ENCODE measurements around the gene APEH. TPM values are rescaled to one million over a fixed set of nuclear protein-coding genes. Genes with fewer than 3 reads are reported as not detected.

APEH gene
- total and polyA plus RNA-seq, 2 of the 13 experiments (the other 11 are each of a cell fraction or from before 2014, with no cell fraction given): 116 to 130 TPM

- TF ChIP-seq, protein P1, sequence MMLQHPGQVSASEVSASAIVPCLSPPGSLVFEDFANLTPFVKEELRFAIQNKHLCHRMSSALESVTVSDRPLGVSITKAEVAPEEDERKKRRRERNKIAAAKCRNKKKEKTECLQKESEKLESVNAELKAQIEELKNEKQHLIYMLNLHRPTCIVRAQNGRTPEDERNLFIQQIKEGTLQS (CRISPR knock-in tag; IDR thresholded peaks at IDR 0.05): no peak
- no peak for TF ChIP-seq ZNF777 (CRISPR knock-in tag; IDR thresholded peaks at IDR 0.05)
- no peak for TF ChIP-seq FOXA1 (IDR thresholded peaks at IDR 0.05)
- peak; percentile 43; the same call in 1 of the 2 replicates for TF ChIP-seq FOXA1 (CRISPR knock-in tag; IDR thresholded peaks at IDR 0.05)
- no peak for TF ChIP-seq ZNF354B (CRISPR knock-in tag; IDR thresholded peaks at IDR 0.05)
- no peak for TF ChIP-seq KAT2B (IDR thresholded peaks at IDR 0.05; ENCODE audit: borderline replicate concordance, low read depth, low read length)
- no peak for TF ChIP-seq ELF4 (CRISPR knock-in tag; IDR thresholded peaks at IDR 0.05; ENCODE audit: borderline replicate concordance)
- TF ChIP-seq ZNF570 (CRISPR knock-in tag; IDR thresholded peaks at IDR 0.05; ENCODE audit: borderline replicate concordance): no peak
- TF ChIP-seq MAZ (IDR thresholded peaks at IDR 0.05; ENCODE audit: borderline replicate concordance, low read depth, low read length): 0 out of 2 replicates have a peak, but pooled peaks have one; percentile 18
- peak; percentile 76; the same call in 1 of the 2 replicates for TF ChIP-seq MAZ (CRISPR knock-in tag; IDR thresholded peaks at IDR 0.05; ENCODE audit: low read depth)
- 0 out of 2 replicates have a peak, but pooled peaks have one; percentile 36 for TF ChIP-seq BORCS8-MEF2B (CRISPR knock-in tag; IDR thresholded peaks at IDR 0.05)
- peak; percentile 55; the same call in 1 of the 2 replicates for TF ChIP-seq ZNF274 (CRISPR knock-in tag; IDR thresholded peaks at IDR 0.05)
- TF ChIP-seq ZNF143 (CRISPR knock-in tag; IDR thresholded peaks at IDR 0.05): 0 out of 2 replicates have a peak, but pooled peaks have one; percentile 33
- TF ChIP-seq SNAPC4 (CRISPR knock-in tag; IDR thresholded peaks at IDR 0.05): no peak
- no peak for TF ChIP-seq CCAR2 (optimal IDR thresholded peaks at IDR 0.05; ENCODE audit: low read depth, low read length)
- peak; percentile 36 for TF ChIP-seq POGZ (CRISPR knock-in tag; IDR thresholded peaks at IDR 0.05)
- TF ChIP-seq DR1 (CRISPR knock-in tag; IDR thresholded peaks at IDR 0.05): no peak
- TF ChIP-seq, protein P2, sequence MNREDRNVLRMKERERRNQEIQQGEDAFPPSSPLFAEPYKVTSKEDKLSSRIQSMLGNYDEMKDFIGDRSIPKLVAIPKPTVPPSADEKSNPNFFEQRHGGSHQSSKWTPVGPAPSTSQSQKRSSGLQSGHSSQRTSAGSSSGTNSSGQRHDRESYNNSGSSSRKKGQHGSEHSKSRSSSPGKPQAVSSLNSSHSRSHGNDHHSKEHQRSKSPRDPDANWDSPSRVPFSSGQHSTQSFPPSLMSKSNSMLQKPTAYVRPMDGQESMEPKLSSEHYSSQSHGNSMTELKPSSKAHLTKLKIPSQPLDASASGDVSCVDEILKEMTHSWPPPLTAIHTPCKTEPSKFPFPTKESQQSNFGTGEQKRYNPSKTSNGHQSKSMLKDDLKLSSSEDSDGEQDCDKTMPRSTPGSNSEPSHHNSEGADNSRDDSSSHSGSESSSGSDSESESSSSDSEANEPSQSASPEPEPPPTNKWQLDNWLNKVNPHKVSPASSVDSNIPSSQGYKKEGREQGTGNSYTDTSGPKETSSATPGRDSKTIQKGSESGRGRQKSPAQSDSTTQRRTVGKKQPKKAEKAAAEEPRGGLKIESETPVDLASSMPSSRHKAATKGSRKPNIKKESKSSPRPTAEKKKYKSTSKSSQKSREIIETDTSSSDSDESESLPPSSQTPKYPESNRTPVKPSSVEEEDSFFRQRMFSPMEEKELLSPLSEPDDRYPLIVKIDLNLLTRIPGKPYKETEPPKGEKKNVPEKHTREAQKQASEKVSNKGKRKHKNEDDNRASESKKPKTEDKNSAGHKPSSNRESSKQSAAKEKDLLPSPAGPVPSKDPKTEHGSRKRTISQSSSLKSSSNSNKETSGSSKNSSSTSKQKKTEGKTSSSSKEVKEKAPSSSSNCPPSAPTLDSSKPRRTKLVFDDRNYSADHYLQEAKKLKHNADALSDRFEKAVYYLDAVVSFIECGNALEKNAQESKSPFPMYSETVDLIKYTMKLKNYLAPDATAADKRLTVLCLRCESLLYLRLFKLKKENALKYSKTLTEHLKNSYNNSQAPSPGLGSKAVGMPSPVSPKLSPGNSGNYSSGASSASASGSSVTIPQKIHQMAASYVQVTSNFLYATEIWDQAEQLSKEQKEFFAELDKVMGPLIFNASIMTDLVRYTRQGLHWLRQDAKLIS (CRISPR knock-in tag; IDR thresholded peaks at IDR 0.05): no peak
- TF ChIP-seq ZSCAN12 (CRISPR knock-in tag; IDR thresholded peaks at IDR 0.05): no peak
- TF ChIP-seq ADNP (CRISPR knock-in tag; IDR thresholded peaks at IDR 0.05): no peak
- peak; percentile 71 for TF ChIP-seq BCL6 (CRISPR knock-in tag; IDR thresholded peaks at IDR 0.05)
Measured at GRCh38 chr3:49671291-49672288, 2.6 kb upstream of the APEH start (continued).
